ENCODE results near the gene ZYX. TPM values are rescaled to one million over a fixed set of nuclear protein-coding genes. Genes with fewer than 3 reads are reported as not detected.

The ZYX gene
- total and polyA plus RNA-seq, 9 of the 15 experiments (the other 6 are each of a cell fraction or from before 2014, with no cell fraction given): 1.8 to 130 (median 15.7) TPM

GRCh38 chr7:143347950-143348349, 33.2 kb upstream of the ZYX start (continued):
- TF ChIP-seq PKNOX1 (IDR thresholded peaks at IDR 0.05): peak; percentile 82
- TF ChIP-seq ZNF146 (CRISPR knock-in tag; IDR thresholded peaks at IDR 0.05; ENCODE audit: unreplicated experiment): no peak
- TF ChIP-seq MCM7 (IDR thresholded peaks at IDR 0.05): no peak
- TF ChIP-seq CBFB (CRISPR knock-in tag; IDR thresholded peaks at IDR 0.05): no peak
- TF ChIP-seq ZNF174 (CRISPR knock-in tag; IDR thresholded peaks at IDR 0.05): no peak
- no peak for TF ChIP-seq ETS1 (conservative IDR thresholded peaks at IDR 0.05; ENCODE audit: control insufficient read depth, low read depth, low read length)
- no peak for TF ChIP-seq ELF4 (CRISPR knock-in tag; IDR thresholded peaks at IDR 0.05)
- no peak for TF ChIP-seq TARDBP (IDR thresholded peaks at IDR 0.05)
- no peak for TF ChIP-seq RNF219 (CRISPR knock-in tag; IDR thresholded peaks at IDR 0.05)
- TF ChIP-seq TFAM (CRISPR knock-in tag; conservative IDR thresholded peaks at IDR 0.05): no peak
- TF ChIP-seq SRSF7 (optimal IDR thresholded peaks at IDR 0.05; ENCODE audit: low read depth, low read length): no peak
- TF ChIP-seq NFE2 (IDR thresholded peaks at IDR 0.05; ENCODE audit: low read depth): 0 out of 2 replicates have a peak, but pooled peaks have one; percentile 13

Measured in K562 (cell line).